H1 (cell line): Measurements from ENCODE around the gene ARHGAP10. TPM values are rescaled to one million over a fixed set of nuclear protein-coding genes. Genes with fewer than 3 reads are reported as not detected.

Experiments used
- E2F6 ChIP-seq: IDR thresholded peaks from 2 replicates; pipeline ENCODE4 v1.6.1; 2012; ENCODE audit warnings: inconsistent platforms
- GABPA ChIP-seq: IDR thresholded peaks from 2 replicates; pipeline ENCODE4 v1.6.1; 2011; ENCODE audit warnings: mild to moderate bottlenecking, low read length, moderate library complexity, borderline replicate concordance; ENCODE audit not compliant: insufficient read depth
- NRF1 ChIP-seq: IDR thresholded peaks from 2 replicates; pipeline ENCODE4 v1.6.1; 2011; ENCODE audit warnings: mild to moderate bottlenecking, low read depth, low read length, improper control_type of control experiment
- POLR2A ChIP-seq, 2 experiments: IDR thresholded peaks; 1 replicate in 1 of 2; 2 replicates in 1 of 2; pipeline ENCODE4 v1.6.1; 2011; ENCODE audit warnings: low read depth in 2 of 2, low read length in 2 of 2, mild to moderate bottlenecking in 2 of 2; ENCODE audit errors: control extremely low read depth in 1 of 2
- USF2 ChIP-seq: IDR thresholded peaks from 2 replicates; pipeline ENCODE4 v1.6.1; 2011; ENCODE audit warnings: low read length, improper control_type of control experiment
- polyA plus RNA-seq, 7 experiments: library from polyadenylated mRNA; depleted of rRNA in 3 of 7; stranded (reverse) in 5 of 7; unstranded in 2 of 7; fragments of >200 nt in 5 of 7; fragments of 200-250 nt in 2 of 7; gene quantifications; 1 replicate in 5 of 7; 2 replicates in 1 of 7; 4 replicates in 1 of 7; pipeline versions ENCODE4 v1.2.1 to v1.2.3, GENCODE V29; 2011 to 2013; ENCODE audit warnings: missing spikeins in 2 of 7, mixed read lengths in 2 of 7
- total RNA-seq: library from RNA; stranded (reverse); fragmentation: NEBNext Ultra II Directional; extraction: Animal tissue kit (Norgen Biotek cat#: 25700); gene quantifications from 2 replicates; pipeline ENCODE4 v1.2.1, GENCODE V29; 2021

Gene ARHGAP10
- total and polyA plus RNA-seq, 2 of the 8 experiments (the other 6 are each of a cell fraction or from before 2014, with no cell fraction given) = 3.7 to 6.1 TPM

- TF ChIP-seq USF2 (no peak), E2F6 (no peak), NRF1 (no peak), POLR2A (IDR thresholded peaks at IDR 0.05; ENCODE audit: control extremely low read depth in 1 of 2, low read depth in 2 of 2, low read length in 2 of 2) (no peak), GABPA (no peak)
These were observed 92.4 kb downstream of the ARHGAP10 start (continued) for GRCh38 chr4:147824316-147824715.
